ENCODE data around the gene UBL4B. TPM values are rescaled to one million over a fixed set of nuclear protein-coding genes. Genes with fewer than 3 reads are reported as not detected.

The UBL4B gene
- polyA plus RNA-seq, 2 of the 4 experiments (the other 2 are of a cell fraction): not detected

DNA sequence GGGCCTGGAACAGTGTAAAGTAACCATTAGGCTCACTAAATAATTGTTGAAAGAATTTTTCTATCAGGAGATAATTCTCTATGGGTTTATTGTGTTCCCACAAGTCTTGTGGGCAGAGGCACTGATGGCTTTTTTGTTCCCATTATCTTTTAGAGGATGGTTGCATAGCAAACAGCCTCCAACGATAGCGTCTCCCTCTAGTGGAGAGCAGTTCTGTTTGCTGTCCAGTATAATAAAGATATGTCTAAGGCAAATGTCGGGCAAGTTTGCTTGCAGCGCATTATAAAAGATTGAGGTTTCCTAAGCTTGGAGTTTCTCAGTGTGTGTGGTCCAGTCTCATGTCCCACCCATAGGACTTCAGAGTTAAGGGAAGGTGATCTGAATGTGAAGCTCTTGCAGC is 36.7 kb downstream of the UBL4B start:
- ChIA-PET POLR2A (no interaction called here), CTCF (interaction anchor here (1.3 kb wide), 1 partner anchor 8 kb away, joined by 3 read pairs; no protein-coding TSS in a partner anchor)
- WGBS (ENCODE audit: missing lambda C conversion rate): 35% methylated on average over 4 of the region's 4 CpGs
- Histone ChIP-seq H3K4me1 (no peaks in the 10 kb centered on the region), H3K27ac (no peak overlapping the region), H3K4me2 (no peak overlapping the region), H3K4me3 (no peak overlapping the region), H3K9me3 (no peaks in the 10 kb centered on the region)
- DNase-seq (ENCODE audit: low read depth in 1 of 2, low spot score in 1 of 2) (peak; percentile 13 to 29), FAIRE-seq (no peak), ATAC-seq (peak in 1 of 2 experiments; percentile 60; a peak in 3 of 6 replicates)
- 0 out of 5 replicates have a peak, but pooled peaks of 1 of the 2 experiments have one; percentile 10 for TF ChIP-seq RAD21 (conservative IDR thresholded peaks at IDR 0.05 in 1 of 2, IDR thresholded peaks at IDR 0.05 in 1 of 2)
- TF ChIP-seq, protein P1, sequence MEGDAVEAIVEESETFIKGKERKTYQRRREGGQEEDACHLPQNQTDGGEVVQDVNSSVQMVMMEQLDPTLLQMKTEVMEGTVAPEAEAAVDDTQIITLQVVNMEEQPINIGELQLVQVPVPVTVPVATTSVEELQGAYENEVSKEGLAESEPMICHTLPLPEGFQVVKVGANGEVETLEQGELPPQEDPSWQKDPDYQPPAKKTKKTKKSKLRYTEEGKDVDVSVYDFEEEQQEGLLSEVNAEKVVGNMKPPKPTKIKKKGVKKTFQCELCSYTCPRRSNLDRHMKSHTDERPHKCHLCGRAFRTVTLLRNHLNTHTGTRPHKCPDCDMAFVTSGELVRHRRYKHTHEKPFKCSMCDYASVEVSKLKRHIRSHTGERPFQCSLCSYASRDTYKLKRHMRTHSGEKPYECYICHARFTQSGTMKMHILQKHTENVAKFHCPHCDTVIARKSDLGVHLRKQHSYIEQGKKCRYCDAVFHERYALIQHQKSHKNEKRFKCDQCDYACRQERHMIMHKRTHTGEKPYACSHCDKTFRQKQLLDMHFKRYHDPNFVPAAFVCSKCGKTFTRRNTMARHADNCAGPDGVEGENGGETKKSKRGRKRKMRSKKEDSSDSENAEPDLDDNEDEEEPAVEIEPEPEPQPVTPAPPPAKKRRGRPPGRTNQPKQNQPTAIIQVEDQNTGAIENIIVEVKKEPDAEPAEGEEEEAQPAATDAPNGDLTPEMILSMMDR (IDR thresholded peaks at IDR 0.05): peak; percentile 24; the same call in 2 of the 3 replicates
- no peak for TF ChIP-seq EHMT2 (IDR thresholded peaks at IDR 0.05; ENCODE audit: low read depth)

GRCh38 chr1:110150330-110151174 is 38.3 kb downstream of the UBL4B start, which contains the start of gene SLC6A17:
TSS of gene SLC6A17 (plus strand) at chr1:110150494. CDS start at chr1:110166930, 16,436 bp downstream.
- Histone ChIP-seq H3K27ac (peak within 1 kb of the TSS; percentile 63 to 84), H3K9me3 (no peaks in the 10 kb centered on the region), H3K4me1 (no peaks in the 10 kb centered on the region), H3K4me3 (peak within 1 kb of the TSS; percentile 48), H3K4me2 (peak within 1 kb of the TSS; percentile 89)
- ChIA-PET CTCF (interaction anchor here (0.9 to 1.6 kb wide), 5 partner anchors 17 to 63 kb away, joined by 3 to 8 read pairs (median 3); no protein-coding TSS in a partner anchor), POLR2A (no interaction called here)
- DNase-seq (ENCODE audit: low read depth in 1 of 2, low spot score in 1 of 2) (peak; percentile 65 to 66), FAIRE-seq (no peak), ATAC-seq (peak; percentile 89 to 98)
- WGBS (ENCODE audit: missing lambda C conversion rate): 47% methylated on average over 30 of the region's 104 CpGs
- TF ChIP-seq NR3C1 (IDR thresholded peaks at IDR 0.05) (no peak), EP300 (IDR thresholded peaks at IDR 0.05) (no peak), ZNF302 (CRISPR knock-in tag; IDR thresholded peaks at IDR 0.05) (no peak), POLR2A (IDR thresholded peaks at IDR 0.05; ENCODE audit: low read length) (peak; percentile 35), TFCP2L1 (CRISPR knock-in tag; IDR thresholded peaks at IDR 0.05) (no peak), FOSB (CRISPR knock-in tag; IDR thresholded peaks at IDR 0.05) (no peak), USF2 (IDR thresholded peaks at IDR 0.05) (no peak), E2F6 (IDR thresholded peaks at IDR 0.05; ENCODE audit: borderline replicate concordance, low read depth) (peak; percentile 94), FOSL2 (IDR thresholded peaks at IDR 0.05) (no peak), FOSL2 (CRISPR knock-in tag; IDR thresholded peaks at IDR 0.05) (peak; percentile 62)
- TF ChIP-seq, protein P2, sequence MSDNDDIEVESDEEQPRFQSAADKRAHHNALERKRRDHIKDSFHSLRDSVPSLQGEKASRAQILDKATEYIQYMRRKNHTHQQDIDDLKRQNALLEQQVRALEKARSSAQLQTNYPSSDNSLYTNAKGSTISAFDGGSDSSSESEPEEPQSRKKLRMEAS (IDR thresholded peaks at IDR 0.05): peak; percentile 91

DNA sequence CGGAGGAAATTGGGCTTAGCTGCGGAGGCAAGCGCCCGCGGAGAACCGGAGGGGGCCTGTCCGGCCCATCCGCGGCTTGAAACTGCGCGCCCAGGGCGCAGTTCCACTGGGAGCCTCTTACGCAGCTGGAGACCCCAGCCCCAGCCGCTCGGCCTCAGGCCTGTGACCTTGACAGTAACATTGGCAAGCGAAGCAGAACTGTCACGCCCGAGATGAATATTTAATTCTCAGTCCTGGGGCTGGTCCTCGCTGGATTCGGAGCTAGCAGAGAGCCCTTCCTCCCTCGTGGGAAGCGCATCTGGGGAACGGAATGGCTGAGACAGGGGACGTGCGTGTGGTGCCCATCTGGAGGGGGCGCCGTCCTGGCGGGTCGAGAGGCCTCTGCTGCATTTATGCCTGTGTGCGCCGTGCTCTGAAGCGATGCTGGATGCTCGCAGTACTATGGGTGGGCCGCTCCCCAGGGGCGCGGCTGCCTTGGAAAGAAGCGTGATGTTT is 39.0 kb downstream of the UBL4B start:
- ChIA-PET POLR2A (no interaction called here), CTCF (interaction anchor here (0.9 to 1.6 kb wide), 5 partner anchors 17 to 64 kb away, joined by 3 to 8 read pairs (median 3); no protein-coding TSS in a partner anchor)
- no peak for FAIRE-seq
- 88% methylated on average over 34 of the region's 37 CpGs for WGBS (ENCODE audit: missing lambda C conversion rate)
- DNase-seq (ENCODE audit: low read depth in 1 of 2, low spot score in 1 of 2): no peak
- H3K4me3 ChIP-seq: peak overlapping the region; percentile 48; the same call in 2 of the 3 replicates
- peak overlapping the region; percentile 89 for H3K4me2 ChIP-seq
- peak overlapping the region in 1 of 2 experiments; percentile 84; a peak in 3 of 6 replicates for H3K27ac ChIP-seq
- H3K9me3 ChIP-seq: no peaks in the 10 kb centered on the region
- TF ChIP-seq HOXB13 (CRISPR knock-in tag; IDR thresholded peaks at IDR 0.05; ENCODE audit: low read depth) (no peak), CHD4 (IDR thresholded peaks at IDR 0.05; ENCODE audit: borderline replicate concordance) (no peak), BCL3 (IDR thresholded peaks at IDR 0.05) (no peak), JUNB (IDR thresholded peaks at IDR 0.05) (no peak), USF2 (IDR thresholded peaks at IDR 0.05) (no peak), CEBPB (IDR thresholded peaks at IDR 0.05) (no peak)
- no peaks in the 10 kb centered on the region for H3K4me1 ChIP-seq
- no peak for ATAC-seq
